SU-DHL-6 (cell line): ENCODE results near the gene TMEM115.

Experiments
- H2AFZ ChIP-seq: fragments of 200-600 bp; sonication (generic); 2 replicates; pipeline ENCODE4 v1.6.1; 2014; ENCODE audit warnings: low read depth, mild to moderate bottlenecking, moderate library complexity, mixed read lengths, antibody characterized with exemption, low read length; ENCODE audit not compliant: severe bottlenecking
- H3F3A ChIP-seq: fragments of 200-600 bp; shearing (Covaris generic); 2 replicates; pipeline ENCODE4 v1.6.0; 2016; ENCODE audit warnings: antibody characterized with exemption, mild to moderate bottlenecking; ENCODE audit not compliant: insufficient read depth
- H3K27ac ChIP-seq: fragments of 200-600 bp; sonication (generic); 2 replicates; pipeline ENCODE4 v1.5.1; 2016; ENCODE audit warnings: low read depth, mild to moderate bottlenecking, low read length, moderate library complexity, mixed read lengths
- H3K27me3 ChIP-seq: fragments of 200-600 bp; sonication (generic), shearing (Covaris generic); 2 replicates; pipeline ENCODE4 v1.6.0; 2014; ENCODE audit warnings: mild to moderate bottlenecking, low read length
- H3K36me3 ChIP-seq: fragments of 200-600 bp; sonication (generic); 2 replicates; pipeline ENCODE4 v1.6.1; 2014; ENCODE audit warnings: mild to moderate bottlenecking, low read length, mixed read lengths
- H3K4me2 ChIP-seq: fragments of 300-600, 200-600 bp; shearing (Covaris generic), sonication (generic); 2 replicates; pipeline ENCODE4 v1.6.0; 2014; ENCODE audit warnings: low read length, low read depth, mild to moderate bottlenecking; ENCODE audit not compliant: poor library complexity, severe bottlenecking
- H3K4me3 ChIP-seq: fragments of 200-600 bp; sonication (generic); 2 replicates; pipeline ENCODE4 v1.5.1; 2014; ENCODE audit warnings: antibody characterized with exemption, low read length, mild to moderate bottlenecking, mixed read lengths; ENCODE audit not compliant: insufficient read depth, poor library complexity, severe bottlenecking
- H3K79me2 ChIP-seq: fragments of 200-600 bp; sonication (generic); 2 replicates; pipeline ENCODE4 v1.6.1; 2014; ENCODE audit warnings: mild to moderate bottlenecking, low read length, moderate library complexity; ENCODE audit not compliant: insufficient read depth
- H3K9ac ChIP-seq: fragments of 200-600 bp; sonication (generic); 2 replicates; pipeline ENCODE4 v1.7.0; 2014; ENCODE audit warnings: mild to moderate bottlenecking, low read length
- H3K9me2 ChIP-seq: fragments of 200-600 bp; sonication (generic); replicated peaks from 2 replicates; pipeline ENCODE4 v1.6.1; 2014; ENCODE audit warnings: low read length; ENCODE audit not compliant: insufficient read depth
- H3K9me3 ChIP-seq: fragments of 200-600 bp; sonication (generic); 2 replicates; pipeline ENCODE4 v1.6.1; 2014; ENCODE audit warnings: low read length, mixed read lengths; ENCODE audit not compliant: insufficient read depth
- H4K20me1 ChIP-seq: fragments of 200-600 bp; sonication (generic); 2 replicates; pipeline ENCODE4 v1.6.1; 2014; ENCODE audit warnings: low read depth, mild to moderate bottlenecking, antibody characterized with exemption, low read length, moderate library complexity, mixed read lengths
- EZH2phosphoT487 ChIP-seq: fragments of 200-600 bp; sonication (generic), shearing (Covaris generic); conservative IDR thresholded peaks from 2 replicates; pipeline ENCODE4 v1.6.1; 2018; ENCODE audit warnings: mild to moderate bottlenecking, antibody characterized with exemption, low read length, moderate library complexity, mixed read lengths
- TF ChIP-seq, protein P1 (sequence below): fragments of 200-600 bp; sonication (generic); IDR thresholded peaks from one replicate; pipeline ENCODE4 v1.5.1; 2017; ENCODE audit warnings: antibody characterized with exemption, mild to moderate bottlenecking, low read length, moderate library complexity; ENCODE audit not compliant: insufficient read depth, poor library complexity, severe bottlenecking

Gene TMEM115

GRCh38 chr3:50338965-50339364 lies 20.4 kb downstream of the TMEM115 start:
- Histone ChIP-seq H3K27me3 (no peaks in the 10 kb centered on the region), H3K27ac (no peak overlapping the region), H3K9ac (peak overlapping the region; percentile 88; the same call in 1 of the 2 replicates), H2AFZ (no peak overlapping the region), H3K79me2 (peaks cover 32% of the 10 kb centered on the region), H3F3A (peaks cover 12% of the 10 kb centered on the region; the same call in 1 of the 2 replicates), H3K4me3 (no peak overlapping the region), H3K9me3 (no peaks in the 10 kb centered on the region), H3K4me2 (peak overlapping the region; percentile 81), H3K9me2 (no peaks in the 10 kb centered on the region), H4K20me1 (no peaks in the 10 kb centered on the region; the same call in 1 of the 2 replicates), H3K36me3 (no peaks in the 10 kb centered on the region)
- no peak for TF ChIP-seq EZH2phosphoT487
- TF ChIP-seq, protein P1, sequence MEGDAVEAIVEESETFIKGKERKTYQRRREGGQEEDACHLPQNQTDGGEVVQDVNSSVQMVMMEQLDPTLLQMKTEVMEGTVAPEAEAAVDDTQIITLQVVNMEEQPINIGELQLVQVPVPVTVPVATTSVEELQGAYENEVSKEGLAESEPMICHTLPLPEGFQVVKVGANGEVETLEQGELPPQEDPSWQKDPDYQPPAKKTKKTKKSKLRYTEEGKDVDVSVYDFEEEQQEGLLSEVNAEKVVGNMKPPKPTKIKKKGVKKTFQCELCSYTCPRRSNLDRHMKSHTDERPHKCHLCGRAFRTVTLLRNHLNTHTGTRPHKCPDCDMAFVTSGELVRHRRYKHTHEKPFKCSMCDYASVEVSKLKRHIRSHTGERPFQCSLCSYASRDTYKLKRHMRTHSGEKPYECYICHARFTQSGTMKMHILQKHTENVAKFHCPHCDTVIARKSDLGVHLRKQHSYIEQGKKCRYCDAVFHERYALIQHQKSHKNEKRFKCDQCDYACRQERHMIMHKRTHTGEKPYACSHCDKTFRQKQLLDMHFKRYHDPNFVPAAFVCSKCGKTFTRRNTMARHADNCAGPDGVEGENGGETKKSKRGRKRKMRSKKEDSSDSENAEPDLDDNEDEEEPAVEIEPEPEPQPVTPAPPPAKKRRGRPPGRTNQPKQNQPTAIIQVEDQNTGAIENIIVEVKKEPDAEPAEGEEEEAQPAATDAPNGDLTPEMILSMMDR: no peak

DNA sequence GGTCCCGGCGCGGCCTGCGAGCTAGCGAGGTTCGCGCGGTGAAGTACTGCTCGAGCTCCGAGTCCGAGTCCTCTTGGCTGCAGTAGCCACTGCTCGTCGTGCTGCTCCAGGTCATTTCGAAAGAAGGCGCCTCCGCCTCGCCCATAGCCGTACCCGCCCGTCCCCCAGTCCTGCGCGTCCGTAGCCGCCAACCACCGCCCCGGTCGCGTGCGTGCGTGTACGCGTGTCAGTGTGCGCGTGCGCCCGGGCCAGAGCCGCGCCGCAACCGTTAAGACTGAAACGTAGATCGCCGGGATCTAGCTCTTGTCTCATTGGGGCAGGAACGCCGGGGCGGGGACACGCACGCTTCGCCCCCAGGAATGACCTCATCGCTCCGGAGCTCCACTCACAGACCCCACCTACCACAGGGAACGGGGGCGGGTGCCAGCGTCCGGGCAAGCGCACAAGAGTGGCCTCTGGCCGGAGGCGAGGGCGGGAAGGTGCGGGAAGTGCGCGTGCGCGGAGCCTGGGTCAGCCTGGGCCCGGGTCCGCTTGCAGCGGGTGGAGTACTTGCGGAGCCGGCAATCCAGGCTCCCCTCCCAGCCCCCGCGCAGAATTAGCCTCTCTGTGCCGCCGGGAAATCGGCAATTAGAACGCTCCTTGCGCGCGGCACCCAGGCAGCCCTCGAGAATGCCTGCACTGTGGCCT lies 22.0 kb downstream of the TMEM115 start:
- Histone ChIP-seq H3K9me2 (no peaks in the 10 kb centered on the region), H3K9me3 (no peaks in the 10 kb centered on the region), H3K4me2 (peak overlapping the region; percentile 81), H3K36me3 (no peaks in the 10 kb centered on the region), H3K9ac (peak overlapping the region; percentile 88), H4K20me1 (no peaks in the 10 kb centered on the region; the same call in 1 of the 2 replicates), H3K79me2 (peaks cover 42% of the 10 kb centered on the region), H3K4me3 (peak overlapping the region; percentile 88), H3F3A (peaks cover 12% of the 10 kb centered on the region; the same call in 1 of the 2 replicates), H3K27me3 (no peaks in the 10 kb centered on the region), H2AFZ (peak overlapping the region; percentile 72), H3K27ac (peak overlapping the region; percentile 77)
- TF ChIP-seq, protein P1: no peak
- no peak for TF ChIP-seq EZH2phosphoT487

GRCh38 chr3:50336452-50337174 lies 22.7 kb downstream of the TMEM115 start:
- peak overlapping the region; percentile 77 for H3K27ac ChIP-seq
- H3K79me2 ChIP-seq: peaks cover 42% of the 10 kb centered on the region
- H3K4me3 ChIP-seq: peak overlapping the region; percentile 88
- peak overlapping the region; percentile 88 for H3K9ac ChIP-seq
- H4K20me1 ChIP-seq: no peaks in the 10 kb centered on the region; the same call in 1 of the 2 replicates
- TF ChIP-seq, protein P1: no peak
- no peak for TF ChIP-seq EZH2phosphoT487
- no peaks in the 10 kb centered on the region for H3K36me3 ChIP-seq
- no peaks in the 10 kb centered on the region for H3K9me3 ChIP-seq
- peaks cover 12% of the 10 kb centered on the region; the same call in 1 of the 2 replicates for H3F3A ChIP-seq
- no peaks in the 10 kb centered on the region for H3K9me2 ChIP-seq
- peak overlapping the region; percentile 81 for H3K4me2 ChIP-seq
- H3K27me3 ChIP-seq: no peaks in the 10 kb centered on the region
- peak overlapping the region; percentile 8 for H2AFZ ChIP-seq
